22Rv1 (cell line): ENCODE data around the gene HELZ.

ENCODE experiments used
- CTCF ChIP-seq: fragments of 450-650 bp; IDR thresholded peaks from 2 replicates; pipeline ENCODE4 v1.5.1; 2017; ENCODE audit warnings: mild to moderate bottlenecking
- ZFX ChIP-seq: fragments of 450-650 bp; IDR thresholded peaks from 2 replicates; pipeline ENCODE4 v1.6.1; 2017; ENCODE audit warnings: antibody characterized with exemption, borderline replicate concordance

GRCh38 chr17:67030641-67031040 lies 214.4 kb downstream of the HELZ start:
- TF ChIP-seq CTCF = no peak
- no peak for TF ChIP-seq ZFX
